K562 (cell line): Measurements from ENCODE around the gene TMEM222. TPM values are rescaled to one million over a fixed set of nuclear protein-coding genes. Genes with fewer than 3 reads are reported as not detected.

Experiments used
- ARID4B ChIP-seq: sonication (generic); formaldehyde crosslinking; IDR thresholded peaks from 2 replicates; pipeline ENCODE4 v1.8.0; 2022; ENCODE audit warnings: mild to moderate bottlenecking, missing genetic modification reagents
- BRF1 ChIP-seq: IDR thresholded peaks from 3 replicates; pipeline ENCODE4 v1.6.1; 2011; ENCODE audit warnings: borderline replicate concordance, mild to moderate bottlenecking; ENCODE audit not compliant: insufficient read length; ENCODE audit errors: extremely low read depth
- CAMTA2 ChIP-seq: fragments of 250-450 bp; sonication (Bioruptor Pico); conservative IDR thresholded peaks from 2 replicates; pipeline ENCODE4 v1.5.1; 2022
- E2F1 ChIP-seq: sonication (generic); formaldehyde crosslinking; IDR thresholded peaks from 2 replicates; pipeline ENCODE4 v1.8.1; 2023; ENCODE audit warnings: mild to moderate bottlenecking, missing genetic modification reagents, moderate library complexity
- HLTF ChIP-seq: fragments of 450-650 bp; IDR thresholded peaks from 2 replicates; pipeline ENCODE4 v1.6.1; 2016
- HNRNPK ChIP-seq: fragments of 200-400 bp; formaldehyde crosslinking; IDR thresholded peaks from one replicate; pipeline ENCODE4 v1.6.1; 2018; ENCODE audit warnings: mild to moderate bottlenecking, low read depth, low read length; ENCODE audit not compliant: poor library complexity, severe bottlenecking
- HSF4 ChIP-seq: fragments of 250-450 bp; sonication (Bioruptor Pico); IDR thresholded peaks from 2 replicates; pipeline ENCODE4 v2.1.2; 2022; ENCODE audit warnings: mild to moderate bottlenecking, moderate library complexity, borderline replicate concordance
- ILF3 ChIP-seq: fragments of 450-650 bp; IDR thresholded peaks from 2 replicates; pipeline ENCODE4 v1.6.1; 2018; ENCODE audit warnings: antibody characterized with exemption, mild to moderate bottlenecking, moderate library complexity, borderline replicate concordance
- KLF10 ChIP-seq: fragments of 250-450 bp; sonication (Bioruptor Pico); IDR thresholded peaks from 2 replicates; pipeline ENCODE4 v1.6.1; 2021; ENCODE audit warnings: matching md5 sums
- NONO ChIP-seq, 2 experiments: fragments of 200-400 bp in 1 of 2; fragments of 450-650 bp in 1 of 2; formaldehyde crosslinking in 1 of 2; IDR thresholded peaks; 2 replicates each; pipeline ENCODE4 v1.6.1; 2017; ENCODE audit warnings: low read depth in 2 of 2, mild to moderate bottlenecking in 2 of 2, moderate library complexity in 2 of 2, low read length in 1 of 2
- PCBP1 ChIP-seq: fragments of 200-400 bp; formaldehyde crosslinking; IDR thresholded peaks from 2 replicates; pipeline ENCODE4 v1.6.1; 2018; ENCODE audit warnings: mild to moderate bottlenecking, low read depth, low read length; ENCODE audit not compliant: poor library complexity, severe bottlenecking
- PHB2 ChIP-seq: fragments of 450-650 bp; IDR thresholded peaks from 2 replicates; pipeline ENCODE4 v1.6.1; 2017; ENCODE audit warnings: low read depth
- RAD21 ChIP-seq, 2 experiments: fragments of 250-450 bp in 1 of 2; fragments of 450-650 bp in 1 of 2; sonication (Bioruptor Pico) in 1 of 2; formaldehyde crosslinking in 1 of 2; IDR thresholded peaks in 1 of 2; conservative IDR thresholded peaks in 1 of 2; 2 replicates each; pipeline versions ENCODE4 v1.4.0 to v1.8.0; 2020 to 2022; ENCODE audit warnings: mild to moderate bottlenecking in 2 of 2, moderate library complexity in 1 of 2
- SMAD1 ChIP-seq: fragments of 150-350 bp; IDR thresholded peaks from 2 replicates; pipeline ENCODE4 v1.6.1; 2014; ENCODE audit warnings: low read length, low read depth; ENCODE audit not compliant: partially characterized antibody
- SMARCE1 ChIP-seq: fragments of 450-650 bp; IDR thresholded peaks from 2 replicates; pipeline ENCODE4 v1.7.1; 2016; ENCODE audit warnings: mild to moderate bottlenecking
- ZBTB7A ChIP-seq: IDR thresholded peaks from 2 replicates; pipeline ENCODE4 v1.6.1; 2011; ENCODE audit warnings: low read depth, mild to moderate bottlenecking, low read length, moderate library complexity, borderline replicate concordance; ENCODE audit not compliant: control insufficient read depth
- ZFX ChIP-seq: sonication (generic); formaldehyde crosslinking; IDR thresholded peaks from 2 replicates; pipeline ENCODE4 v1.8.0; 2022; ENCODE audit warnings: mild to moderate bottlenecking, missing genetic modification reagents, moderate library complexity
- ZNF280A ChIP-seq: fragments of 450-650 bp; IDR thresholded peaks from 2 replicates; pipeline ENCODE4 v1.6.1; 2018; ENCODE audit warnings: mild to moderate bottlenecking, low read depth; ENCODE audit not compliant: partially characterized antibody
- ZNF431 ChIP-seq: sonication (generic); formaldehyde crosslinking; IDR thresholded peaks from 2 replicates; pipeline ENCODE4 v1.8.0; 2022; ENCODE audit warnings: mild to moderate bottlenecking, missing genetic modification reagents
- ZNF668 ChIP-seq: fragments of 250-450 bp; sonication (Bioruptor Pico); IDR thresholded peaks from 2 replicates; pipeline ENCODE4 v1.8.0; 2022; ENCODE audit warnings: mild to moderate bottlenecking, inconsistent platforms
- ZNF778 ChIP-seq: fragments of 450-650 bp; formaldehyde crosslinking; IDR thresholded peaks from 2 replicates; pipeline ENCODE4 v1.4.0; 2020; ENCODE audit warnings: mild to moderate bottlenecking, moderate library complexity
- polyA plus RNA-seq, 8 experiments: library from polyadenylated mRNA; depleted of rRNA in 4 of 8; stranded (reverse) in 5 of 8; unstranded in 3 of 8; fragments of >200 nt; fragmentation: Nextera tagmentation in 2 of 8; fragmentation: Illumina TruSeq in 1 of 8; extraction: Ambion mirVana in 2 of 8; extraction: Trizol in 1 of 8; gene quantifications; 2 replicates each; pipeline versions ENCODE4 v1.2.1 to v1.2.3, GENCODE V29; 2011 to 2014; ENCODE audit warnings: inconsistent platforms in 1 of 8, missing spikeins in 1 of 8
- total RNA-seq, 7 experiments: library from RNA; depleted of rRNA in 6 of 7; stranded (reverse); fragments of >200 nt in 6 of 7; fragmentation: Illumina TruSeq in 2 of 7; extraction: Trizol in 2 of 7; gene quantifications; 2 replicates each; pipeline versions ENCODE4 v1.2.1 to v1.2.3, GENCODE V29; 2011 to 2021; ENCODE audit warnings: low replicate concordance in 1 of 7

The TMEM222 gene
- total and polyA plus RNA-seq, 9 of the 15 experiments (the other 6 are each of a cell fraction or from before 2014, with no cell fraction given) = 6.9 to 48.0 (median 32.8) TPM

- TF ChIP-seq RAD21 (CRISPR knock-in tag; conservative IDR thresholded peaks at IDR 0.05 in 1 of 2, IDR thresholded peaks at IDR 0.05 in 1 of 2) = peak; percentile 61 to 84
- TF ChIP-seq HNRNPK = no peak
- no peak for TF ChIP-seq PHB2
- peak; percentile 65; the same call in 1 of the 2 replicates for TF ChIP-seq E2F1 (CRISPR knock-in tag)
- no peak for TF ChIP-seq ZNF280A
- no peak for TF ChIP-seq HLTF
- TF ChIP-seq SMAD1 = no peak
- TF ChIP-seq PCBP1 = peak; percentile 2
- peak; percentile 28; the same call in 1 of the 2 replicates for TF ChIP-seq SMARCE1
- TF ChIP-seq ZBTB7A = peak; percentile 79; the same call in 1 of the 2 replicates
- no peak for TF ChIP-seq BRF1
- no peak for TF ChIP-seq ZNF668 (CRISPR knock-in tag)
- no peak for TF ChIP-seq HSF4
- no peak for TF ChIP-seq ILF3
- TF ChIP-seq KLF10 (CRISPR knock-in tag) = no peak
- no peak for TF ChIP-seq NONO (IDR thresholded peaks at IDR 0.05; ENCODE audit: low read depth in 2 of 2, low read length in 1 of 2)
- TF ChIP-seq CAMTA2 (CRISPR knock-in tag) = no peak
- TF ChIP-seq ZFX (CRISPR knock-in tag) = peak; percentile 71
- TF ChIP-seq ZNF778 (CRISPR knock-in tag) = no peak
- TF ChIP-seq ARID4B = 0 out of 2 replicates have a peak, but pooled peaks have one; percentile 58
- no peak for TF ChIP-seq ZNF431 (CRISPR knock-in tag)
Measured at GRCh38 chr1:27357281-27358037, 35.5 kb downstream of the TMEM222 start (continued).
